ENCODE measurements around the gene GLG1.
"Not testable (repeated sequence)": the region's sequence is repeated elsewhere in the genome, so short reads cannot be mapped to it uniquely, and the experiment has no call there.

GLG1 gene

GRCh38 chr16:74419811-74420210 lies 187.1 kb downstream of the GLG1 start:
- H3K4me3 ChIP-seq (ENCODE audit: low read length); H3K4me1 ChIP-seq (ENCODE audit: control insufficient read depth, low read length); H3K27ac ChIP-seq (ENCODE audit: low read depth, low read length); H3K9me2 ChIP-seq (replicated peaks; ENCODE audit: control insufficient read depth, low read length); H3K27me3 ChIP-seq (ENCODE audit: control insufficient read depth, low read length); H3F3A ChIP-seq (ENCODE audit: control insufficient read depth, insufficient read depth); H3K4me2 ChIP-seq (ENCODE audit: low read length); H4K20me1 ChIP-seq (ENCODE audit: control insufficient read depth, insufficient read depth, low read depth, low read length); H3K36me3 ChIP-seq (ENCODE audit: control insufficient read depth, low read length); H3K79me2 ChIP-seq (ENCODE audit: control insufficient read depth, low read length); H3K9me3 ChIP-seq (ENCODE audit: control insufficient read depth, insufficient read depth, low read length): not testable (repeated sequence)

- H3K9me3 ChIP-seq (ENCODE audit: control insufficient read depth, insufficient read depth, low read length); H3K4me3 ChIP-seq (ENCODE audit: low read length); H3K27me3 ChIP-seq (ENCODE audit: control insufficient read depth, low read length); H3K36me3 ChIP-seq (ENCODE audit: control insufficient read depth, low read length); H3K27ac ChIP-seq (ENCODE audit: low read depth, low read length); H3K4me2 ChIP-seq (ENCODE audit: low read length); H3K79me2 ChIP-seq (ENCODE audit: control insufficient read depth, low read length); H3F3A ChIP-seq (ENCODE audit: control insufficient read depth, insufficient read depth); H3K4me1 ChIP-seq (ENCODE audit: control insufficient read depth, low read length); H4K20me1 ChIP-seq (ENCODE audit: control insufficient read depth, insufficient read depth, low read depth, low read length); H3K9me2 ChIP-seq (replicated peaks; ENCODE audit: control insufficient read depth, low read length): not testable (repeated sequence)
Measured at GRCh38 chr16:74417897-74418296, 189.0 kb downstream of the GLG1 start.

GRCh38 chr16:74413920-74414319 lies 193.0 kb downstream of the GLG1 start:
- H3K79me2 ChIP-seq (ENCODE audit: control insufficient read depth, low read length); H3K27me3 ChIP-seq (ENCODE audit: control insufficient read depth, low read length); H3F3A ChIP-seq (ENCODE audit: control insufficient read depth, insufficient read depth); H3K4me3 ChIP-seq (ENCODE audit: low read length); H4K20me1 ChIP-seq (ENCODE audit: control insufficient read depth, insufficient read depth, low read depth, low read length); H3K4me2 ChIP-seq (ENCODE audit: low read length); H3K27ac ChIP-seq (ENCODE audit: low read depth, low read length); H3K4me1 ChIP-seq (ENCODE audit: control insufficient read depth, low read length); H3K36me3 ChIP-seq (ENCODE audit: control insufficient read depth, low read length); H3K9me3 ChIP-seq (ENCODE audit: control insufficient read depth, insufficient read depth, low read length); H3K9me2 ChIP-seq (replicated peaks; ENCODE audit: control insufficient read depth, low read length): not testable (repeated sequence)

- not testable (repeated sequence) for H4K20me1 ChIP-seq (ENCODE audit: control insufficient read depth, insufficient read depth, low read depth, low read length); H3K4me2 ChIP-seq (ENCODE audit: low read length); H3K36me3 ChIP-seq (ENCODE audit: control insufficient read depth, low read length); H3K4me3 ChIP-seq (ENCODE audit: low read length); H3K27me3 ChIP-seq (ENCODE audit: control insufficient read depth, low read length); H3K4me1 ChIP-seq (ENCODE audit: control insufficient read depth, low read length); H3K79me2 ChIP-seq (ENCODE audit: control insufficient read depth, low read length); H3K9me2 ChIP-seq (replicated peaks; ENCODE audit: control insufficient read depth, low read length); H3K27ac ChIP-seq (ENCODE audit: low read depth, low read length); H3K9me3 ChIP-seq (ENCODE audit: control insufficient read depth, insufficient read depth, low read length); H3F3A ChIP-seq (ENCODE audit: control insufficient read depth, insufficient read depth)
Measured at GRCh38 chr16:74413485-74413884, 193.4 kb downstream of the GLG1 start.

GRCh38 chr16:74412775-74413390 lies 194.0 kb downstream of the GLG1 start:
- H3K4me1 ChIP-seq (ENCODE audit: control insufficient read depth, low read length); H3K9me2 ChIP-seq (replicated peaks; ENCODE audit: control insufficient read depth, low read length); H4K20me1 ChIP-seq (ENCODE audit: control insufficient read depth, insufficient read depth, low read depth, low read length); H3K79me2 ChIP-seq (ENCODE audit: control insufficient read depth, low read length); H3K27me3 ChIP-seq (ENCODE audit: control insufficient read depth, low read length); H3K9me3 ChIP-seq (ENCODE audit: control insufficient read depth, insufficient read depth, low read length); H3K27ac ChIP-seq (ENCODE audit: low read depth, low read length); H3K36me3 ChIP-seq (ENCODE audit: control insufficient read depth, low read length); H3F3A ChIP-seq (ENCODE audit: control insufficient read depth, insufficient read depth); H3K4me2 ChIP-seq (ENCODE audit: low read length); H3K4me3 ChIP-seq (ENCODE audit: low read length): not testable (repeated sequence)

- H3K27ac ChIP-seq (ENCODE audit: low read depth, low read length); H3K9me3 ChIP-seq (ENCODE audit: control insufficient read depth, insufficient read depth, low read length); H3K4me3 ChIP-seq (ENCODE audit: low read length); H3K27me3 ChIP-seq (ENCODE audit: control insufficient read depth, low read length); H3K79me2 ChIP-seq (ENCODE audit: control insufficient read depth, low read length); H3K4me2 ChIP-seq (ENCODE audit: low read length); H3K9me2 ChIP-seq (replicated peaks; ENCODE audit: control insufficient read depth, low read length); H4K20me1 ChIP-seq (ENCODE audit: control insufficient read depth, insufficient read depth, low read depth, low read length); H3K4me1 ChIP-seq (ENCODE audit: control insufficient read depth, low read length); H3F3A ChIP-seq (ENCODE audit: control insufficient read depth, insufficient read depth); H3K36me3 ChIP-seq (ENCODE audit: control insufficient read depth, low read length): not testable (repeated sequence)
Measured at GRCh38 chr16:74412138-74412774, 194.7 kb downstream of the GLG1 start.

GRCh38 chr16:74410981-74411380 lies 195.9 kb downstream of the GLG1 start:
- H3K4me3 ChIP-seq (ENCODE audit: low read length); H4K20me1 ChIP-seq (ENCODE audit: control insufficient read depth, insufficient read depth, low read depth, low read length); H3F3A ChIP-seq (ENCODE audit: control insufficient read depth, insufficient read depth); H3K9me3 ChIP-seq (ENCODE audit: control insufficient read depth, insufficient read depth, low read length); H3K79me2 ChIP-seq (ENCODE audit: control insufficient read depth, low read length); H3K4me2 ChIP-seq (ENCODE audit: low read length); H3K4me1 ChIP-seq (ENCODE audit: control insufficient read depth, low read length); H3K27me3 ChIP-seq (ENCODE audit: control insufficient read depth, low read length); H3K36me3 ChIP-seq (ENCODE audit: control insufficient read depth, low read length); H3K9me2 ChIP-seq (replicated peaks; ENCODE audit: control insufficient read depth, low read length); H3K27ac ChIP-seq (ENCODE audit: low read depth, low read length): not testable (repeated sequence)

- H3K9me2 ChIP-seq (replicated peaks; ENCODE audit: control insufficient read depth, low read length); H3K4me2 ChIP-seq (ENCODE audit: low read length); H3F3A ChIP-seq (ENCODE audit: control insufficient read depth, insufficient read depth); H3K9me3 ChIP-seq (ENCODE audit: control insufficient read depth, insufficient read depth, low read length); H3K27ac ChIP-seq (ENCODE audit: low read depth, low read length); H3K4me3 ChIP-seq (ENCODE audit: low read length); H3K79me2 ChIP-seq (ENCODE audit: control insufficient read depth, low read length); H3K36me3 ChIP-seq (ENCODE audit: control insufficient read depth, low read length); H3K4me1 ChIP-seq (ENCODE audit: control insufficient read depth, low read length); H4K20me1 ChIP-seq (ENCODE audit: control insufficient read depth, insufficient read depth, low read depth, low read length); H3K27me3 ChIP-seq (ENCODE audit: control insufficient read depth, low read length): not testable (repeated sequence)
Measured at GRCh38 chr16:74410057-74410957, 196.6 kb downstream of the GLG1 start.

Measured in DOHH2 (cell line).